SIG-M5 (cell line): ENCODE measurements around the gene CHMP3.
"Not testable (repeated sequence)": the region's sequence is repeated elsewhere in the genome, so short reads cannot be mapped to it uniquely, and the experiment has no call there.

Source experiments
- DNase-seq: peaks from one replicate; lab custom pipeline; 2025; lab: John Stamatoyannopoulos, UW

Gene CHMP3

DNA sequence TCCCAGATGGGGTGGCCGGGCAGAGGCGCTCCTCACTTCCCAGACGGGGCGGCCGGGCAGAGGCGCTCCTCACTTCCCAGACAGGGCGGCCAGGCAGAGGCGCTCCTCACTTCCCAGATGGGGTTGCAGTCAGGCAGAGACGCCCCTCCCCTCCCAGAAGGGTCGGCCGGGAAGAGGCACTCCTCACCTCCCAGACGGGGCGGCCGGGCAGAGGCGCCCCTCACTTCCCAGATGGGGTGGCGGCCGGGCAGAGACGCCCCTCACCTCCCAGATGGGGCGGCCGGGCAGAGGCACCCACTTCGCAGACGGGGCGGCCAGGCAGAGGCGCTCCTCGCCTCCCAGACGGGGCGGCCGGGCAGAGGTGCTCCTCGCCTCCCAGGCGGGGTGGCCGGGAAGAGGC lies 13.8 kb downstream of the CHMP3 start:
- not testable (repeated sequence) for DNase-seq

GRCh38 chr2:86548913-86549396 lies 14.3 kb downstream of the CHMP3 start:
- DNase-seq: not testable (repeated sequence)

DNA sequence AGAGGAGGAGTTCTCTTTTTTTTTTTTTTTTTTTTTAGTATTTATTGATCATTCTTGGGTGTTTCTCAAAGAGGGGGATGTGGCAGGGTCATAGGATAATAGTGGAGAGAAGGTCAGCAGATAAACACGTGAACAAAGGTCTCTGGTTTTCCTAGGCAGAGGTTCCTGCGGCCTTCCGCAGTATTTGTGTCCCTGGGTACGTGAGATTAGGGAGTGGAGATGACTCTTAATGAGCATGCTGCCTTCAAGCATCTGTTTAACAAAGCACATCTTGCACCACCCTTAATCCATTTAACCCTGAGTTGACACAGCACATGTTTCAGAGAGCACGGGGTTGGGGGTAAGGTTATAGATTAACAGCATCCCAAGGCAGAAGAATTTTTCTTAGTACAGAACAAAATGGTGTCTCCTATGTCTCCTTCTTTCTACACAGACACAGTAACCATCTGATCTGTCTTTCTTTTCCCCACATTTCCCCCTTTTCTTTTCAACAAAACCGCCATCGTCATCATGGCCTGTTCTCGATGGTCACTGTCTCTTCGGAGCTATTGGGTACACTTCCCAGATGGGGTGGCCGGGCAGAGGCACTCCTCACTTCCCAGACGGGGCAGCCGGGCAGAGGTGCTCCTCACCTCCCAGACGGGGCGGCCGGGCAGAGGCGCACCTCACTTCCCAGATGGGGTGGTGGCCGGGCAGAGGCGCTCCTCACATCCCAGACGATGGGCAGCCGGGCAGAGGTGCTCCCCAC lies 14.9 kb downstream of the CHMP3 start:
- DNase-seq: not testable (repeated sequence)

- not testable (repeated sequence) for DNase-seq
Measured at GRCh38 chr2:86545296-86545924, 17.8 kb downstream of the CHMP3 start.

GRCh38 chr2:86544278-86545099 lies 18.8 kb downstream of the CHMP3 start:
- DNase-seq: not testable (repeated sequence)

DNA sequence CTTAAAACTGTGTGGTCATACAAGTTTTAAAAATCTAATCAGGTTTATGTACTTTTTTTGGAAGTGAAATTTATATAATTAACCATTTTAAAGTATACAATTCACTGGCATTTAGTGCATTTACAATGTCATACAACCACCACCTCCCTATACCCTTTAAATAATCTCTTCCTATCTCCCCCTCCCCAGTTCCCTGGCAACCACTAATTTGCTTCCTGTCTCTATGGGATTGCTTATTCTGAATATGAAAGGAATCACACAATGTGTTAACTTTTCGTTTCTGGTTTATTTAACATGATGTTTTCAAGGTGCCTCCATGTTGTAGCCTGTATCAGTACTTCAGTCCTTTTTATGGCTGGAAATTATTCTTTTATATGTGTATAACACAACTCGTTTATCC lies 19.4 kb downstream of the CHMP3 start:
- no peak for DNase-seq

GRCh38 chr2:86543335-86543734 lies 19.9 kb downstream of the CHMP3 start:
- no peak for DNase-seq

GRCh38 chr2:86542814-86543213 lies 20.4 kb downstream of the CHMP3 start:
- no peak for DNase-seq

DNA sequence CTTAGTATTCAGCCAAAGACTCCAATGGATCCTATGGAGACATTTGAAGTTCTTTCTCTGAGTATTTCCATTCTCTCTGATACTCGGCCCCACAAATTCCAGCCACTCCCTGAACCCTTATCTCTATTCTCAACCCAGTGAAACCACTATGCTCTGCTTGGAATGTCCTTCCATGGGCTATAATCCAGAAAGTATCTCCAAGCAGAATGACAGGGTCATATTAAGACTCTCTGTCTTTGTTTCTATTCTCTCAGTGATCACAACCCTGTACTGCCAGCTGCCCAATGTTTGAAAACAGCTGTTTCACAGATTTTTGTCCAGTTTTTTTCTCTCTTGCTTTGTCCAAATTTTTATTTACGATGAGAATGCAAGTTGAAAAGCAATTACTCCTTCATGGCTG lies 21.9 kb downstream of the CHMP3 start:
- no peak for DNase-seq

DNA sequence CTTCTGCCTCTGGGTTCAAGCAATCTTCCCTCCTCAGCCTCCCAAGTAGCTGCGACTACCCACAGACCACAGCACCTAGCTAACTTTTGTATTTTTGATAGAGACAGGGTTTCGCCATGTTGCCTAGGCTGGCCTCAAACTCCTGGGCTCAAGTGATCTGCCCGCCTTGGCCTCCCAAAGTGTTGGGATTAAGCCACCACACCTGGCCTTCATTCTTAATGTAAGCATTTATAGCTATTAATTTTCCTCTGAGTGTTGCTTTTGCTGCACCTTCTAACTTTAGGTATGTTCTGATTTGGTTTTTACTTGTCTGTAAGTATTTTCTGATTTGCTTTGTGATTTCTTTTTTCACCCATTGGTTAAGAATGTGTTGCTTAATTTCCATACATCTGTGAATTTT lies 29.7 kb downstream of the CHMP3 start:
- DNase-seq: no peak

GRCh38 chr2:86525421-86526340 lies 37.6 kb downstream of the CHMP3 start:
- DNase-seq: no peak

DNA sequence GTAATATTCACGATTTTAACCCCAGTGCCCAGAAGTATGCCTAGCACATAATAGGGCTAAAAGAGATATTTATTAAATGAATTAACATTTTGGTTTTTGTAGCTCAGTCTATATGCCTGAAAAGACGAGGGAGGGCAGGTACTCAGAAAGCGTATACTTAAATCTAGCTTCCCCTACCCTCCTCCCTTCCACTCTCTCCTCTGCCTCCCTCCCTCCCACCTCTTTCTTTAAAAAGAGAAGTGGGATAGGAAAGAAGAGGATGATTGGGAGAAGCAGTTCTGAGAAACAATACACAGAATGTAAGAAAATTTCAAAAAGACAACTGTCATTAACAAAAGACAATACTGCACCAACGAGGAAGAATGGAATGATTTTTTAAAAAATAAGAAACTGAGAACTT lies 39.8 kb downstream of the CHMP3 start:
- DNase-seq: no peak

- no peak for DNase-seq
Measured at GRCh38 chr2:86522711-86523110, 40.5 kb downstream of the CHMP3 start.

GRCh38 chr2:86521922-86522321 lies 41.3 kb downstream of the CHMP3 start:
- no peak for DNase-seq

GRCh38 chr2:86520153-86520552 lies 43.1 kb downstream of the CHMP3 start:
- DNase-seq: no peak

- no peak for DNase-seq
Measured at GRCh38 chr2:86519349-86519748, 43.9 kb downstream of the CHMP3 start.

- DNase-seq: no peak
Measured at GRCh38 chr2:86518481-86518880, 44.8 kb downstream of the CHMP3 start.

DNA sequence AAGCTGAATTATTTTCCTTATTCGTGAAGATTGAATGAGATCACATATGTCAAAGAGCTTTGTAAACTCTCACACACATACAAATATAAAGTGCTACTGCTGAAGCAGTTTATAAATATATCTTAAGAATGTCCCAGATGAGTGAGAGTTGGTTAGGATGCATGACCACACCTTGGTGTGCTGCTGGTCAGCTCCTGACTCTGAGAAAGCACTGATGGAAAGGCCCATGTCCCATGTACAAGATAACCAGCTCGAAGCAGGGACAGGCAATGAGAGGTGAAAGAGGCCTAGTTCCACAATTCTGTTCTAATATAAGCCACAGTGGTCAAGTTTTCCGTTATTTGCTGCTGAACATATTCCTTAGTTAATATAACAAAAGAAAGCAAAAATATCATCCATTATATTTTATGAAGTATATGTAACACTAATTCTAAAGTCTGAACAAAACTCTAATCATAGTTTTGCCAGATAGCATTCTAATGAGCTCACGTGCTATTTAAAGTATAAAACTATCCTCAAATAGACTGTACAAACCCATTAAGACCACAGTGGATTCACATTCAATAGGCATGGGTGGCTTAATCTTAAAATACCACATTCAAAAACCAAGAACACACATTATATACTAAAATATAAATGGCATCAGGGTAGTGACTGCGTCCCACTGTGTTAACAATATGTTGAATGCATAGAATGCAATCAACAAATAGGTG lies 49.1 kb downstream of the CHMP3 start:
- no peak for DNase-seq

- DNase-seq: no peak
Measured at GRCh38 chr2:86512892-86513291, 50.4 kb downstream of the CHMP3 start.

- no peak for DNase-seq
Measured at GRCh38 chr2:86512034-86512433, 51.2 kb downstream of the CHMP3 start.

- no peak for DNase-seq
Measured at GRCh38 chr2:86510436-86510933, 52.8 kb downstream of the CHMP3 start.
